Measurements from ENCODE around the gene BICD1.

DNA sequence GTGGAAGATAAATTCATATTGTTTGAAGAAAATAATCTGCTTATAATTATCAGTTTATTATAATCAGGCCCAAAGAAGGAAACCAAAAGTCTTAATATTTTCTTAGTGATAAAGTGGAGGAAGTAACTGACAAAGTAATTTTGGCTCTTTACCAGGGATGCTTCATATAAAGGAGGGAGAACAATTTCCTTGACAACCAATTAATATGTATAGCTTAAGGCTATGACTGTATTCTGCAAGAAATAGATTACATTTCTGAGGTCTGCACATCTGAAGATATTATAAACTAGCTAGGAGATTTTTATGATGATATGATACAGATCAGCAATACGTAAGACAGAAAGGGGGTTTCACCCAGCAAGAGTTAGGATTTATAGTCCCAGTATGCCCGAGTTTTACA, 90.8 kb downstream of the BICD1 start:
- TF ChIP-seq, protein P1, sequence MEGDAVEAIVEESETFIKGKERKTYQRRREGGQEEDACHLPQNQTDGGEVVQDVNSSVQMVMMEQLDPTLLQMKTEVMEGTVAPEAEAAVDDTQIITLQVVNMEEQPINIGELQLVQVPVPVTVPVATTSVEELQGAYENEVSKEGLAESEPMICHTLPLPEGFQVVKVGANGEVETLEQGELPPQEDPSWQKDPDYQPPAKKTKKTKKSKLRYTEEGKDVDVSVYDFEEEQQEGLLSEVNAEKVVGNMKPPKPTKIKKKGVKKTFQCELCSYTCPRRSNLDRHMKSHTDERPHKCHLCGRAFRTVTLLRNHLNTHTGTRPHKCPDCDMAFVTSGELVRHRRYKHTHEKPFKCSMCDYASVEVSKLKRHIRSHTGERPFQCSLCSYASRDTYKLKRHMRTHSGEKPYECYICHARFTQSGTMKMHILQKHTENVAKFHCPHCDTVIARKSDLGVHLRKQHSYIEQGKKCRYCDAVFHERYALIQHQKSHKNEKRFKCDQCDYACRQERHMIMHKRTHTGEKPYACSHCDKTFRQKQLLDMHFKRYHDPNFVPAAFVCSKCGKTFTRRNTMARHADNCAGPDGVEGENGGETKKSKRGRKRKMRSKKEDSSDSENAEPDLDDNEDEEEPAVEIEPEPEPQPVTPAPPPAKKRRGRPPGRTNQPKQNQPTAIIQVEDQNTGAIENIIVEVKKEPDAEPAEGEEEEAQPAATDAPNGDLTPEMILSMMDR (IDR thresholded peaks at IDR 0.05; ENCODE audit: borderline replicate concordance, extremely low read depth, low read length, poor library complexity, severe bottlenecking): no peak
- no peak for TF ChIP-seq EZH2 (IDR thresholded peaks at IDR 0.05; ENCODE audit: borderline replicate concordance, low read depth, low read length, severe bottlenecking)

Data from DND-41 (cell line).